GM23248 (cell line): ENCODE measurements around the gene NSD2. TPM values are rescaled to one million over a fixed set of nuclear protein-coding genes. Genes with fewer than 3 reads are reported as not detected.

Source experiments
- DNase-seq: peaks from one replicate; pipeline ENCODE4 v3.0.0-alpha.2; 2015
- H2AFZ ChIP-seq: fragments of 200-600 bp; sonication (generic); 2 replicates; pipeline ENCODE4 v1.6.1; 2016; ENCODE audit warnings: antibody characterized with exemption
- H3F3A ChIP-seq: fragments of 200-600 bp; sonication (generic); 2 replicates; pipeline ENCODE4 v1.6.1; 2016; ENCODE audit warnings: mild to moderate bottlenecking, antibody characterized with exemption, mixed run types; ENCODE audit not compliant: insufficient read depth
- H3K27ac ChIP-seq: fragments of 200-600 bp; sonication (generic); 2 replicates; pipeline ENCODE4 v1.5.1; 2016; ENCODE audit warnings: mild to moderate bottlenecking
- H3K27me3 ChIP-seq: fragments of 200-600 bp; sonication (generic); replicated peaks from 2 replicates; pipeline ENCODE4 v1.6.1; 2016; ENCODE audit warnings: mild to moderate bottlenecking; ENCODE audit not compliant: insufficient read depth
- H3K36me3 ChIP-seq: fragments of 200-600 bp; sonication (generic); 2 replicates; pipeline ENCODE4 v1.6.1; 2016; ENCODE audit warnings: low read depth, mild to moderate bottlenecking
- H3K4me1 ChIP-seq: fragments of 200-600 bp; sonication (generic); 2 replicates; pipeline ENCODE4 v1.6.1; 2016; ENCODE audit warnings: mild to moderate bottlenecking; ENCODE audit not compliant: insufficient read depth
- H3K4me2 ChIP-seq: fragments of 200-600 bp; sonication (generic); one replicate; pipeline ENCODE4 v1.6.1; 2016; ENCODE audit warnings: mild to moderate bottlenecking; ENCODE audit not compliant: unreplicated experiment
- H3K4me3 ChIP-seq: fragments of 200-600 bp; sonication (generic); 2 replicates; pipeline ENCODE4 v1.5.1; 2016; ENCODE audit warnings: mild to moderate bottlenecking
- H3K79me2 ChIP-seq: fragments of 200-600 bp; sonication (generic); 2 replicates; pipeline ENCODE4 v1.6.1; 2016; ENCODE audit warnings: mild to moderate bottlenecking; ENCODE audit not compliant: insufficient read depth
- H3K9ac ChIP-seq: fragments of 200-600 bp; sonication (generic); 2 replicates; pipeline ENCODE4 v1.6.1; 2016; ENCODE audit warnings: mild to moderate bottlenecking
- H3K9me2 ChIP-seq: fragments of 200-600 bp; sonication (generic); 2 replicates; pipeline ENCODE4 v1.6.1; 2016; ENCODE audit warnings: mixed run types, mild to moderate bottlenecking, moderate library complexity; ENCODE audit not compliant: insufficient read depth
- H3K9me3 ChIP-seq: fragments of 200-600 bp; sonication (generic); one replicate; pipeline ENCODE4 v1.6.1; 2017; ENCODE audit warnings: low read depth
- H4K20me1 ChIP-seq: fragments of 200-600 bp; sonication (generic); 2 replicates; pipeline ENCODE4 v1.6.0; 2016; ENCODE audit not compliant: insufficient read depth
- EZH2 ChIP-seq: fragments of 200-600 bp; sonication (generic); IDR thresholded peaks from 2 replicates; pipeline ENCODE4 v1.6.1; 2018; ENCODE audit warnings: antibody characterized with exemption, mild to moderate bottlenecking; ENCODE audit not compliant: insufficient read depth, poor library complexity, severe bottlenecking
- EZH2phosphoT487 ChIP-seq: fragments of 200-600 bp; sonication (generic); IDR thresholded peaks from 2 replicates; pipeline ENCODE4 v1.6.1; 2018; ENCODE audit warnings: antibody characterized with exemption, moderate library complexity, mild to moderate bottlenecking, low read depth; ENCODE audit not compliant: insufficient read depth
- WGBS, 2 experiments: methylation state at CpG; one replicate each; pipeline ENCODE4 v1.1.6; 2015 to 2017; ENCODE audit warnings: low lambda C conversion rate in 2 of 2, low coverage in 1 of 2; ENCODE audit errors: missing lambda C conversion rate in 2 of 2; 5-methylcytosine and 5-hydroxymethylcytosine counted together
- in situ Hi-C: fragments of 300-500 bp; cut with MboI; formaldehyde crosslinking; loops from 2 replicates; pipeline ENCODE4 v1.15.0; 2020
- polyA plus RNA-seq: library from polyadenylated mRNA; unstranded; fragments of >200 nt; fragmentation: Nextera tagmentation; extraction: Ambion mirVana; gene quantifications from 2 replicates; pipeline ENCODE4 v1.2.1, GENCODE V29; 2016
- total RNA-seq: library from RNA; depleted of rRNA; stranded (reverse); fragments of >200 nt; shearing (Covaris generic); gene quantifications from 2 replicates; pipeline ENCODE4 v1.2.3, GENCODE V29; 2014

Gene NSD2
- total and polyA plus RNA-seq, 2 experiments from 2014 or later: 20.1 to 32.4 TPM

- H3F3A ChIP-seq: no peaks in the 10 kb centered on the region
- H3K9me2 ChIP-seq: no peaks in the 10 kb centered on the region
- peaks cover 2% of the 10 kb centered on the region; the same call in 1 of the 2 replicates for H3K36me3 ChIP-seq
- H3K9ac ChIP-seq: no peak overlapping the region
- no peak overlapping the region for H2AFZ ChIP-seq
- no peak for DNase-seq
- no peaks in the 10 kb centered on the region for H3K4me1 ChIP-seq
- H3K4me2 ChIP-seq: no peak overlapping the region
- in situ Hi-C loops: no loop called here
- no peaks in the 10 kb centered on the region for H3K9me3 ChIP-seq
- 96 to 97% methylated on average over 11 of the region's 11 CpGs for WGBS, 2 experiments
- no peaks in the 10 kb centered on the region for H3K79me2 ChIP-seq
- H4K20me1 ChIP-seq: no peaks in the 10 kb centered on the region
- H3K27ac ChIP-seq: no peak overlapping the region
- TF ChIP-seq EZH2phosphoT487 (no peak), EZH2 (no peak)
- no peak overlapping the region for H3K4me3 ChIP-seq
- no peaks in the 10 kb centered on the region for H3K27me3 ChIP-seq
Measured at GRCh38 chr4:1975880-1976279, 104.7 kb downstream of the NSD2 start.

DNA sequence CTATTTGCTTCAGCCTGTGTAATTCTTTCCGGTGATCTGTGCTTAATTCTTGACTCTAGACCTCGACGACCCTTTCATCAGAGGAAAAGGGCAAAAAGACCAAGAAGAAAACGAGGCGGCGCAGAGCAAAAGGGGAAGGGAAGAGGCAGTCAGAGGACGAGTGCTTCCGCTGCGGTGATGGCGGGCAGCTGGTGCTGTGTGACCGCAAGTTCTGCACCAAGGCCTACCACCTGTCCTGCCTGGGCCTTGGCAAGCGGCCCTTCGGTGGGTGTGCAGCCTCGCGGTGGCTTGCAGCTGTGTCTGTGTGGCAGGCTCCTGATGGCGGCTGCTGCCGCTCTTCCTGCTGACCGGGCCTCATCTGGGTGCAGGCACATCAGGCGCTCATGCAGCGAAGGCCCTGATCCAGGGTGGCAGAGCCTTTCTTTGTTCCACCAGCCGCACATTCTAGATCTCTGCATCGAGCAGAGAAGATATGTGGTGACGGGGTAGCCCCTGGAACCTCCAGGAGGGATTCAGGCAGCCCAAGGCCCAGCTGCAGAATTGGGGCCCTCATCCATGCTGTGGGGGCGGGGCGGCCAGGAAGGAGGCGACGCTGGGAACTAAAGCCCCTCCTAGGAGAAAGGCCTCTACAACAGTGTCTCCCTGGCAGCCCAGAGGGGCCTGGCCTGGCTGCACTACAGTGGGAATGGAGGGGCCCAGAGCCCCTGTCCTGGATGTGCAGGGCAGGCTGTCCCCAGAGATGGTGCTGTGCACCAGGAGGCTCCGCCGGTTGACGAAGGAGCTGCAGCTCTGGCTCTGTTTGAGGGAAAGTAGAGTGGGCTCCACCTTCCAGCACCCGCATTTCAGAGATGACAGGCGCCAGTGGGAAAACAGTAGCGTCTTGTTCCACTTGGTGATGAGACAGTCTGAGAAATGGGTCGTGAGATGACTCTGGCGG is 105.5 kb downstream of the NSD2 start:
- Histone ChIP-seq H3K9me2 (no peaks in the 10 kb centered on the region), H3F3A (peaks cover 3% of the 10 kb centered on the region; the same call in 1 of the 2 replicates), H3K79me2 (no peaks in the 10 kb centered on the region), H3K27ac (no peak overlapping the region), H4K20me1 (no peaks in the 10 kb centered on the region), H3K27me3 (no peaks in the 10 kb centered on the region), H3K9ac (no peak overlapping the region), H3K36me3 (peaks cover 10% of the 10 kb centered on the region; the same call in 1 of the 2 replicates), H3K4me1 (no peaks in the 10 kb centered on the region), H2AFZ (no peak overlapping the region), H3K4me3 (no peak overlapping the region), H3K4me2 (no peak overlapping the region), H3K9me3 (no peaks in the 10 kb centered on the region)
- in situ Hi-C loops: no loop called here
- WGBS, 2 experiments: 95 to 98% methylated on average over 35 of the region's 35 CpGs
- no peak for DNase-seq
- no peak for TF ChIP-seq EZH2
- TF ChIP-seq EZH2phosphoT487: no peak

DNA sequence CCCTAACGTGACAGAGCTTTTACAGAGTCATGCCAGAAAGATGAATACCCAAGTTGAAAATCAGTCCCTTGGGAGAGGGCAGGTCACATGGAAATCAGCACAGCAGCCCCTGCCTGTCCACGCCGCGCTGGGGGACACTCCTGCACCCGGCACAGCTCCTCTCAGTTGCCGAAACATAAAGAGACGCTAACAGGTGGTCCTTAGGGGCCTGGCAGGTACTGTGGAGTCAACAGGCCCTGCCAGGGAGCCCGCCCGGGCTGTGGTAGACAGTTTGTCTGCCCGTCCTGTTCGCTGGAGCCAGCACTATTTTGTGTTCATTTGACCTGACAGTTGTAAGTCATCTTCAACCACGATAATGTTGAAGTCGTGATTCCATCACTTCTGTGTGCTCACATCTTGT is 107.0 kb downstream of the NSD2 start:
- in situ Hi-C loops: no loop called here
- H3K27me3 ChIP-seq: no peaks in the 10 kb centered on the region
- H3K4me3 ChIP-seq: no peak overlapping the region
- no peaks in the 10 kb centered on the region for H3K4me1 ChIP-seq
- no peak overlapping the region for H3K4me2 ChIP-seq
- H3K9me2 ChIP-seq: no peaks in the 10 kb centered on the region
- H3K36me3 ChIP-seq: peaks cover 26% of the 10 kb centered on the region; the same call in 1 of the 2 replicates
- no peaks in the 10 kb centered on the region for H3K9me3 ChIP-seq
- 92 to 94% methylated on average over 13 of the region's 13 CpGs for WGBS, 2 experiments
- TF ChIP-seq EZH2phosphoT487: no peak
- TF ChIP-seq EZH2: no peak
- no peak overlapping the region for H3K9ac ChIP-seq
- H3F3A ChIP-seq: peaks cover 11% of the 10 kb centered on the region; the same call in 1 of the 2 replicates
- no peaks in the 10 kb centered on the region for H3K79me2 ChIP-seq
- H3K27ac ChIP-seq: no peak overlapping the region
- no peaks in the 10 kb centered on the region for H4K20me1 ChIP-seq
- no peak overlapping the region for H2AFZ ChIP-seq
- DNase-seq: no peak

DNA sequence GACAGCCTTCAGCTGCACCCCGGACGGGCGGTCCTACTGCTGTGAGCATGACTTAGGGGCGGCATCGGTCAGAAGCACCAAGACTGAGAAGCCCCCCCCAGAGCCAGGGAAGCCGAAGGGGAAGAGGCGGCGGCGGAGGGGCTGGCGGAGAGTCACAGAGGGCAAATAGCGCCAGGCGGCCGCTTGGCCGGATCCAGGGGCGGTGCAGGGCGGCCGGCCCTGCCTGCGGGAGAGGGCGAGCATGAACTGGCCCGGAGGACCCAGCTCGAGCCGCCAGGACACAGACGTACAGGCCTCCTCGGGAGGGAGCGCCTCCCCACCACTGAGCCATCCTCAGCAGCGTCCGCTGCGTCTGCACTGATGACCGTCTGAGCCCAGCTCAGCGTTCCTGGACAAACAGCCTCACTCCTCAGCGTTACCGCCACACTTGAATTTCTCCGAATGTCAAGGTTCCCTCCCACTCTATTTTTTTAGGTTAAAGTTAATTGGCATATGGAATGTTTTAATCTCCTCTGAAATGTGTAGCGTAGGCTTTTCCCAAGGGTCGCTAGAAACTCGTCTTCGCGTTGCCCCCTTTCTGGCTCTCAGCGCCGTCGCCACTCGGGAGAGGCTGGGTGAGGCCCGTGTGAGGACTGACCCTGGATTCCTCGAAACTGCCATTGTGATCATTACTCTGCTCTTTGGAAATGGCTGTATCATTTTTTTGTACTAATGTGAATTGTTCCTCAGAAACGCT is 107.7 kb downstream of the NSD2 start:
- H3K27ac ChIP-seq: no peak overlapping the region
- H3K27me3 ChIP-seq: no peaks in the 10 kb centered on the region
- no peaks in the 10 kb centered on the region for H4K20me1 ChIP-seq
- H3K4me3 ChIP-seq: no peak overlapping the region
- H3F3A ChIP-seq: peaks cover 11% of the 10 kb centered on the region; the same call in 1 of the 2 replicates
- in situ Hi-C loops: no loop called here
- TF ChIP-seq EZH2 (no peak), EZH2phosphoT487 (no peak)
- H3K9me2 ChIP-seq: no peaks in the 10 kb centered on the region
- no peaks in the 10 kb centered on the region for H3K79me2 ChIP-seq
- no peaks in the 10 kb centered on the region for H3K4me1 ChIP-seq
- no peak overlapping the region for H3K9ac ChIP-seq
- peaks cover 26% of the 10 kb centered on the region; the same call in 1 of the 2 replicates for H3K36me3 ChIP-seq
- H2AFZ ChIP-seq: no peak overlapping the region
- 95 to 97% methylated on average over 44 to 45 of the region's 45 CpGs for WGBS, 2 experiments
- H3K4me2 ChIP-seq: no peak overlapping the region
- DNase-seq: no peak
- H3K9me3 ChIP-seq: no peaks in the 10 kb centered on the region
